DOHH2 (cell line): ENCODE measurements around the gene PTPN22.

Source experiments
- H3F3A ChIP-seq: fragments of 200-600 bp; sonication (generic), shearing (Covaris generic); 2 replicates; pipeline ENCODE4 v1.6.0; 2016; ENCODE audit warnings: antibody characterized with exemption, mild to moderate bottlenecking; ENCODE audit not compliant: control insufficient read depth, insufficient read depth
- H3K27ac ChIP-seq: fragments of 200-600 bp; sonication (generic); 2 replicates; pipeline ENCODE4 v1.5.1; 2014; ENCODE audit warnings: low read depth, mild to moderate bottlenecking, low read length, moderate library complexity
- H3K27me3 ChIP-seq: fragments of 200-600 bp; sonication (generic); 2 replicates; pipeline ENCODE4 v1.6.1; 2014; ENCODE audit warnings: mild to moderate bottlenecking, low read length, mixed read lengths; ENCODE audit not compliant: control insufficient read depth
- H3K36me3 ChIP-seq: fragments of 200-600 bp; sonication (generic); 2 replicates; pipeline ENCODE4 v1.6.1; 2014; ENCODE audit warnings: mild to moderate bottlenecking, low read length, moderate library complexity, mixed read lengths; ENCODE audit not compliant: control insufficient read depth
- H3K4me1 ChIP-seq: fragments of 200-600 bp; sonication (generic); 2 replicates; pipeline ENCODE4 v1.6.1; 2014; ENCODE audit warnings: mild to moderate bottlenecking, low read length, mixed read lengths; ENCODE audit not compliant: control insufficient read depth
- H3K4me2 ChIP-seq: fragments of 200-600 bp; sonication (generic); 2 replicates; pipeline ENCODE4 v1.6.0; 2014; ENCODE audit warnings: mild to moderate bottlenecking, low read length, moderate library complexity
- H3K4me3 ChIP-seq: fragments of 200-600 bp; sonication (generic); 2 replicates; pipeline ENCODE4 v1.5.1; 2014; ENCODE audit warnings: mild to moderate bottlenecking, low read length, mixed read lengths
- H3K79me2 ChIP-seq: fragments of 200-600 bp; sonication (generic); 2 replicates; pipeline ENCODE4 v1.6.1; 2014; ENCODE audit warnings: mild to moderate bottlenecking, low read length, mixed read lengths; ENCODE audit not compliant: control insufficient read depth
- H3K9me2 ChIP-seq: fragments of 200-600 bp; sonication (generic); replicated peaks from 2 replicates; pipeline ENCODE4 v1.6.1; 2014; ENCODE audit warnings: mild to moderate bottlenecking, low read length, mixed read lengths; ENCODE audit not compliant: control insufficient read depth
- H3K9me3 ChIP-seq: fragments of 200-600 bp; sonication (generic); 2 replicates; pipeline ENCODE4 v1.6.1; 2014; ENCODE audit warnings: antibody characterized with exemption, low read length, mixed read lengths; ENCODE audit not compliant: control insufficient read depth, insufficient read depth
- H4K20me1 ChIP-seq: fragments of 200-600 bp; sonication (generic); 2 replicates; pipeline ENCODE4 v1.6.0; 2014; ENCODE audit warnings: low read depth, mild to moderate bottlenecking, antibody characterized with exemption, low read length, moderate library complexity; ENCODE audit not compliant: control insufficient read depth, insufficient read depth
- EZH2phosphoT487 ChIP-seq: fragments of 200-600 bp; sonication (generic); IDR thresholded peaks from 2 replicates; pipeline ENCODE4 v1.6.1; 2017; ENCODE audit warnings: borderline replicate concordance, mild to moderate bottlenecking, antibody characterized with exemption, low read length, moderate library complexity, mixed read lengths
- TF ChIP-seq, protein P1 (sequence below): fragments of 200-600 bp; sonication (generic); IDR thresholded peaks from one replicate; pipeline ENCODE4 v1.5.1; 2014; ENCODE audit warnings: antibody characterized with exemption, mild to moderate bottlenecking, low read depth, low read length; ENCODE audit not compliant: poor library complexity, severe bottlenecking

PTPN22 gene

DNA sequence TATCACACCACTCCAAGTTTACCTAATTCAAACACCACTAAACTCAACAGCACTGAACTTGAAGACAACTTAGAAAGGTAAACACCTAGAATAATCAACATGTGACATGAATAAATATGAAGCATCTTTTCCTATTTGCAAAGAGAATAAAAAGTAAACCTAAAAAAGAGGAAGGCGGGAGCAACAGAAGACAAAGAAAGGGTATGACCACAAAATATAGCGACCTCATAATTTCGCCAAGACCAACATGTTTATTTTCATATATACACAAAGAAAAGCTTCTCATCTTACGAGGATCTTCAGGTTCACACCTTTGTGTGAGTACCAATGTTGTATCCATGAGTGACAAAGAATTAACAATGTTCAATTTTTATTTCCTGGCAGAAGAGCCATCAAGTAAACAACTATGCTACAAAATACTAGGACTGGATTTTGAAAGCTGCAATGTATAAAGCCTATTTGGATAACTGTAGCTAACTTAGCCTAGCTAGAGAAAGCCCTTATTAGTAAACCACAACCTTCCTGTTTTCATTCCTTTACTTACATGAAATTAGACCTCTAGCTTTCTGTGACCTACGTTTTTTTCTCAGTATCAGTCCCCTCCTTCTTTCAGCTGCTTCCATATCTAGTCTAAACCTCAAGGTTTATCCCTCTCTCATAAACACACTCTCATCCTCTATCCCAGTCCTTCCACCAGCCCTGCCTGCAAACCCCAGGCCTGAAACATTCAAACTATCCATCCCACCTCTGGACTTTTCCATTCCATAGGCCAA lies 91.0 kb downstream of the PTPN22 start:
- peaks cover 33% of the 10 kb centered on the region for H3K36me3 ChIP-seq
- no peak overlapping the region for H3K27ac ChIP-seq
- no peaks in the 10 kb centered on the region for H3K9me3 ChIP-seq
- peaks cover 66% of the 10 kb centered on the region for H3K79me2 ChIP-seq
- no peak for TF ChIP-seq EZH2phosphoT487
- TF ChIP-seq, protein P1, sequence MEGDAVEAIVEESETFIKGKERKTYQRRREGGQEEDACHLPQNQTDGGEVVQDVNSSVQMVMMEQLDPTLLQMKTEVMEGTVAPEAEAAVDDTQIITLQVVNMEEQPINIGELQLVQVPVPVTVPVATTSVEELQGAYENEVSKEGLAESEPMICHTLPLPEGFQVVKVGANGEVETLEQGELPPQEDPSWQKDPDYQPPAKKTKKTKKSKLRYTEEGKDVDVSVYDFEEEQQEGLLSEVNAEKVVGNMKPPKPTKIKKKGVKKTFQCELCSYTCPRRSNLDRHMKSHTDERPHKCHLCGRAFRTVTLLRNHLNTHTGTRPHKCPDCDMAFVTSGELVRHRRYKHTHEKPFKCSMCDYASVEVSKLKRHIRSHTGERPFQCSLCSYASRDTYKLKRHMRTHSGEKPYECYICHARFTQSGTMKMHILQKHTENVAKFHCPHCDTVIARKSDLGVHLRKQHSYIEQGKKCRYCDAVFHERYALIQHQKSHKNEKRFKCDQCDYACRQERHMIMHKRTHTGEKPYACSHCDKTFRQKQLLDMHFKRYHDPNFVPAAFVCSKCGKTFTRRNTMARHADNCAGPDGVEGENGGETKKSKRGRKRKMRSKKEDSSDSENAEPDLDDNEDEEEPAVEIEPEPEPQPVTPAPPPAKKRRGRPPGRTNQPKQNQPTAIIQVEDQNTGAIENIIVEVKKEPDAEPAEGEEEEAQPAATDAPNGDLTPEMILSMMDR = no peak
- H3K4me3 ChIP-seq = no peak overlapping the region
- H3K4me2 ChIP-seq = peak overlapping the region; percentile 36
- H3F3A ChIP-seq = peaks cover 9% of the 10 kb centered on the region; the same call in 1 of the 2 replicates
- no peaks in the 10 kb centered on the region for H3K9me2 ChIP-seq
- peaks cover 6% of the 10 kb centered on the region; the same call in 1 of the 2 replicates for H4K20me1 ChIP-seq
- H3K27me3 ChIP-seq = no peaks in the 10 kb centered on the region
- peaks cover 46% of the 10 kb centered on the region for H3K4me1 ChIP-seq

DNA sequence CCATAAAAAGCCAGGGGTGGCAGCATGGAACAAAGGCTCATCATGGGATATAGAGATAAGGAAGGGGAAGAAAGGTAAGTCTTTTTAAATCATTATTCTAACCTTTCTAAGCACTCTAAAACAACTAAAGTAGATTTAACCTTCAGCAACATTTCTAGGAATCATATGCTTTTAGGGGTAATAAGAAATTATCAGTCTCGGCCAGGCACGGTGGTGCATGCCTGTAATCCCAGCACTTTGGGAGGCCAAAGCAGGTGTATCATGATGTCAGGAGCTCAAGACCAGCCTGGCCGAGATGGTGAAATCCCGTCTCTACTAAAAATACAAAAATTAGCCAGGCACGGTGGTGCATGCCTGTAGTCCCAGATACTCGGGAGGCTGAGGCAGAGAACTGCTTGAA lies 92.0 kb downstream of the PTPN22 start:
- no peak overlapping the region for H3K4me3 ChIP-seq
- no peaks in the 10 kb centered on the region for H3K9me2 ChIP-seq

DNA sequence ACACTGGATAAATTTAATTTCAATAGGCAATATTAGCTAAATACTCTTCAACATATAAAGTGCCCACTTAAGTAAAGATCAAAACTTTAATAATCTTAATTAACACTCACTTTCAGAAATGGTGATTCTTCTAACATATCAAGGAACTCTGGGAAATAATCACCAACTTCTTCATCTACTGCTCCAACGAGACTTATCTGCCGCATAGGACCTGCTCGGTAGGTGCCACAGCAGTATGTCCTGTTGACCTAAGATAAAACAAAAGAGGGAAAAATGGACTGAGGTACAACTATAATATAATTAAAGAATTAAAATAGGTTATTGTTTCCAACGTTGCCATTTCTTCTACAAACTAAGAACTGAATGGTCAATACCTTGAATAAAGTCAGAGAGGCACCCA lies 94.0 kb downstream of the PTPN22 start:
- H3K4me3 ChIP-seq = no peak overlapping the region
- no peak overlapping the region for H3K4me2 ChIP-seq
- peaks cover 23% of the 10 kb centered on the region for H3K36me3 ChIP-seq
- no peaks in the 10 kb centered on the region for H3K27me3 ChIP-seq
- H3K9me3 ChIP-seq = no peaks in the 10 kb centered on the region
- H3K27ac ChIP-seq = no peak overlapping the region
- peaks cover 25% of the 10 kb centered on the region for H3K4me1 ChIP-seq
- no peaks in the 10 kb centered on the region for H3K9me2 ChIP-seq
- H3F3A ChIP-seq = 0 out of 2 replicates have a peak, but pooled peaks cover 4% of the 10 kb centered on the region
- H4K20me1 ChIP-seq = no peaks in the 10 kb centered on the region
- TF ChIP-seq, protein P1 = no peak
- TF ChIP-seq EZH2phosphoT487 = no peak
- H3K79me2 ChIP-seq = peaks cover 42% of the 10 kb centered on the region

More for the DNA sequence above, 92.0 kb downstream of the PTPN22 start:
- Histone ChIP-seq H3K27ac (no peak overlapping the region), H3K36me3 (peaks cover 32% of the 10 kb centered on the region), H3K4me1 (peaks cover 44% of the 10 kb centered on the region), H3K79me2 (peaks cover 61% of the 10 kb centered on the region), H3K27me3 (no peaks in the 10 kb centered on the region), H3K4me2 (no peak overlapping the region), H3K9me3 (no peaks in the 10 kb centered on the region), H3F3A (peaks cover 6% of the 10 kb centered on the region; the same call in 1 of the 2 replicates), H4K20me1 (peaks cover 6% of the 10 kb centered on the region; the same call in 1 of the 2 replicates)
- TF ChIP-seq EZH2phosphoT487 = no peak
- TF ChIP-seq, protein P1 = no peak
